Chondrocyte (in vitro differentiated cells): ENCODE results near the gene MARK4. TPM values are rescaled to one million over a fixed set of nuclear protein-coding genes. Genes with fewer than 3 reads are reported as not detected.

Experiments
- DNase-seq: peaks from one replicate; pipeline ENCODE4 v3.0.0; 2021; ENCODE audit warnings: mixed read lengths, low spot score
- H3K27ac Mint-ChIP-seq: one replicate; pipeline ENCODE4 v1.8.0; 2021; ENCODE audit warnings: mild to moderate bottlenecking, moderate library complexity, mixed read lengths; ENCODE audit not compliant: unreplicated experiment
- H3K27me3 Mint-ChIP-seq: 2 replicates; pipeline ENCODE4 v1.8.0; 2021; ENCODE audit warnings: low read depth, mixed read lengths
- H3K36me3 Mint-ChIP-seq: 2 replicates; pipeline ENCODE4 v1.8.0; 2021; ENCODE audit warnings: low read depth, mixed read lengths
- H3K4me1 Mint-ChIP-seq: 2 replicates; pipeline ENCODE4 v1.8.0; 2021; ENCODE audit warnings: low read depth, mild to moderate bottlenecking, mixed read lengths
- H3K4me3 Mint-ChIP-seq: one replicate; pipeline ENCODE4 v1.8.0; 2021; ENCODE audit warnings: mild to moderate bottlenecking, moderate library complexity, mixed read lengths; ENCODE audit not compliant: unreplicated experiment
- H3K9me3 Mint-ChIP-seq: 2 replicates; pipeline ENCODE4 v1.8.0; 2021; ENCODE audit warnings: low read depth, mixed read lengths
- CTCF ChIP-seq: fragments of 200-600 bp; sonication (generic); IDR thresholded peaks from 2 replicates; pipeline ENCODE4 v1.5.0; 2021; ENCODE audit warnings: antibody characterized with exemption, mild to moderate bottlenecking, moderate library complexity
- total RNA-seq: library from RNA; stranded (reverse); gene quantifications from 3 replicates; pipeline ENCODE4 v1.2.1, GENCODE V29; 2021

The MARK4 gene
- total RNA-seq, 1 donor from 2014 or later: 46.3 TPM

GRCh38 chr19:45244133-45244794 lies 6.8 kb upstream of the MARK4 start:
- H3K9me3 Mint-ChIP-seq: no peaks in the 10 kb centered on the region
- peaks cover 16% of the 10 kb centered on the region for H3K4me1 Mint-ChIP-seq
- no peak overlapping the region for H3K27ac Mint-ChIP-seq
- no peak for DNase-seq
- H3K27me3 Mint-ChIP-seq: no peaks in the 10 kb centered on the region
- no peak for TF ChIP-seq CTCF
- no peak overlapping the region for H3K4me3 Mint-ChIP-seq
- no peaks in the 10 kb centered on the region for H3K36me3 Mint-ChIP-seq

- no peak for DNase-seq
- H3K4me3 Mint-ChIP-seq: no peak within 1 kb of the TSS
- H3K36me3 Mint-ChIP-seq: no peaks in the 10 kb centered on the region
- no peak for TF ChIP-seq CTCF
- H3K4me1 Mint-ChIP-seq: peaks cover 16% of the 10 kb centered on the region
- H3K27ac Mint-ChIP-seq: no peak within 1 kb of the TSS
- H3K27me3 Mint-ChIP-seq: no peaks in the 10 kb centered on the region
- H3K9me3 Mint-ChIP-seq: no peaks in the 10 kb centered on the region
Observed at GRCh38 chr19:45245334-45245787, 5.7 kb upstream of the MARK4 start, which contains the start of gene EXOC3L2. Gene EXOC3L2, minus strand, starts transcription at chr19:45245407. Its CDS starts 6,362 bp downstream, at chr19:45239045.

GRCh38 chr19:45245826-45246225 lies 5.2 kb upstream of the MARK4 start:
- Mint-ChIP-seq H3K9me3 (no peaks in the 10 kb centered on the region), H3K27ac (no peak overlapping the region), H3K36me3 (no peaks in the 10 kb centered on the region), H3K4me1 (peaks cover 19% of the 10 kb centered on the region), H3K4me3 (no peak overlapping the region), H3K27me3 (no peaks in the 10 kb centered on the region)
- no peak for DNase-seq
- TF ChIP-seq CTCF: no peak

- Mint-ChIP-seq H3K27ac (no peak overlapping the region), H3K27me3 (no peaks in the 10 kb centered on the region), H3K4me3 (no peak overlapping the region), H3K9me3 (no peaks in the 10 kb centered on the region), H3K4me1 (peaks cover 21% of the 10 kb centered on the region), H3K36me3 (no peaks in the 10 kb centered on the region)
- no peak for TF ChIP-seq CTCF
- DNase-seq: no peak
Observed at GRCh38 chr19:45247136-45247535, 3.9 kb upstream of the MARK4 start.

- Mint-ChIP-seq H3K27me3 (no peaks in the 10 kb centered on the region), H3K36me3 (no peaks in the 10 kb centered on the region), H3K9me3 (no peaks in the 10 kb centered on the region), H3K27ac (no peak overlapping the region), H3K4me1 (peaks cover 38% of the 10 kb centered on the region), H3K4me3 (no peak overlapping the region)
- DNase-seq: no peak
- TF ChIP-seq CTCF: no peak
Observed at GRCh38 chr19:45249261-45250033, 1.6 kb upstream of the MARK4 start.
